Embryonic facial prominence (tissue), 1 donor: ENCODE measurements around the gene GALNT17.

Experiments
- DNase-seq: peaks from one replicate; pipeline ENCODE4 v3.0.0-alpha.2; 2016; ENCODE audit errors: extremely low spot score

The GALNT17 gene

DNA sequence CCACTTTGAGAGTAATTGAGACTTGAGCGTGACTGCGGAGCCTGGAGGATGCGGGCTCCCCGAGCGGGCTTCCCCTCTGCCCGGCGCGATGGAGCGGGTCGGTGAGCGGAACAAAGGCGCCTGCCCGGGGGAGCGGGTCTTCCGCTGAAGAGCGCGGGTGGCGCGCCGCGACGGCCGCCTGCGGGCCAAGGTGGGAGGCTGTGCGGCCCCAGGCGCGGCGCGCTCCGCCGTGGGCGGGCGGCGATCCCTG lies at the start of gene GALNT17:
Gene GALNT17, plus strand, starts transcription at position 18 of the 250 bp plus-strand sequence.
- no peak for DNase-seq

DNA sequence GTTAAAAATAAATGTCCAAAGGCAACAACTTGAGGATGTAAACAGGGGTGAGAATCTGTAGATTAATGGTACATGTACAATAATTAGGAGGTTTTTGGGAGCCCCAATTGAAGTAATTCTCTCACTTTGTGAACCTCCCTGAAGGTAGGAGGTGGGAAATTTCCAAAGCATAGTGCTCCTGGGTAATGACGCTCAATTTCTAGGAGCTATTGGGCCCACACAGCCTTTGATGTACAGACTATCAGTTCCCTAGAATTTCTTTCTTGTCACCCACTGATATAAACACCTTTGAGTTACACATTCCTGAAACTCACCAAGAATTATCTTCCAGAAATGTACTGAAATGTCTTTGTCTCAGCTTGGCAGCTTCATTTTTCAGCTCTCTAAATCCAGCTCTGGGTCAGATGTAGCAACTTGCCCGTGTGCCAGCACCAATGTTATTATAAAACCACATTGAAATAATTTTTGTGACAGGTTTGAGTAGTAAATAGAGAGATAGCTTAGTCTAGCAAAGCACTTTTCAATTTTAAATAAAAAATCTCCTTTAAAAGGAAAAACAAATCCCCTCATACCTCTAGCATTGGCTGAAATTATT lies 36.6 kb upstream of the GALNT17 start:
- DNase-seq: no peak

DNA sequence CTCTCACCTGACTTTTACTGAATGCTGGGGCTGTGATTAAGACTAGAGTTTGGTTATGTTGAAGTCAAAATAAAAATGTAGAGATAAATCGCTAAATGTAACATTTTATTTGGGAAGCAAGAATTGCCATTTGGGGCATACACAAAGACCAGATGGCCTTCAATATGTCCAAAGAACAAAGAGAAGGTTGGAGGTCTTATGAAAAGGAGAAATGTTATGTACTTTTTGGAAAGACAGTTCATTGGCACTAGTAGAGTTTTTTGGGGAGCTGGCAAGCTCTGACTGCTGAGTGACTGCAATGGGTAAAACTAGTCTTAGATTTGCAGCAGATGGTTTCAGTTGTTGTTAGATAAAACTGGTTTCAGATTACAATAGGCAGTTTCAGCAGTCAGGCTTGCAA lies 35.6 kb upstream of the GALNT17 start:
- DNase-seq: no peak

DNA sequence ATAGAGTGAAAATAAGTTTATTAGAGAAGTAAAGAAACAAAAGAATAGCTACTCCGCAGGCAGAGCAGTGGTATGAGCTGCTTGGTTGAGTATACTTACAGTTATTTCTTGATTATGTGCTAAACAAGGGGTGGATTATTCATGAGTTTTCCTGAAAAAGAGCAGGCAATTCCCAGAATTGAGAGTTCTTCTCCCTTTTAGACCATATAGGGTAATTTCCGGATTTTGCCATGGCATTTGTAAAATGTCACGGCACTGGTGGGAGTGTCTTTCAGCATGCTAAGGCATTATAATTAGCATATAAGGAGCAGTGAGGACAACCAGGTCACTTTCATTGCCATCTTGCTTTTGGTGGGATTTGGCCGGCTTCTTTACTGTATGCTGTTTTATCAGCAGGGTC lies 25.7 kb upstream of the GALNT17 start:
- DNase-seq: no peak

DNA sequence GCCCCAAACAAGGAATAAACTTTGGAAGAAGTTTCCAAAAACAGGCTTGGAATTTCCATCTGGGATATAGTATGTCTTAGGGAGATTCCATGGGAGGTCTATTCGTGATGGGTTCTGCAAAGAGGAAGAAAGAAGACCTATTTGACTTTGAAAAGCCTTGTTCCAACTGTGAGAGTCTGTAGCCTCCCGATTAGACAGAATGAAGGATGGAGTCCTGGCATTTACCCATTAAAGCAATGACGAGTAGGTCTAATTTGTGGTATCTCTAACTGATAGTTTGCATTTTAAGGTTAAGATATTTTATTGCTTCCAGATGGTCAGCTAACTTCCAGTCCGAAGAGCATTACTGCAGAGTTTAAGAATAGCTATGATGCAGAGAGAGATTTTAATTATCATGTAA lies 19.5 kb upstream of the GALNT17 start:
- DNase-seq: no peak

DNA sequence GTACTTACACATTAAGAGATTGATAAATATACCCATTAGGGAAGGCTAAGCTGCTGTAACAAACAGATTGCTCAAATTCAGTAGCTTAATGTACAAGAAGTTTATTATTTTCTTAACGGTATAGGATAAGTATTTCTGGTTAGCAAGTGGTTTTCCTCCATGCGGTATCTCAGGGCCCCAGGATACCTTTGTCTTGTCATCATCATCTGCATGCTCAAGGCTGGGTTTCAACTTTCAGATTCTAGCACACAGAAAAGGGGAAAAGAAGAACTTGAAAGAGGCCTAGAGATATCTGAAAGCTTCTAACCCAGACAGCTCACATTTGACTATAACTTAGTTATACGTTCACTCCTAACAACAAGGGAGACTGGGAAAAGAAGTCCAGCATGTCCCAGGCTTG lies 11.8 kb upstream of the GALNT17 start:
- DNase-seq: no peak

DNA sequence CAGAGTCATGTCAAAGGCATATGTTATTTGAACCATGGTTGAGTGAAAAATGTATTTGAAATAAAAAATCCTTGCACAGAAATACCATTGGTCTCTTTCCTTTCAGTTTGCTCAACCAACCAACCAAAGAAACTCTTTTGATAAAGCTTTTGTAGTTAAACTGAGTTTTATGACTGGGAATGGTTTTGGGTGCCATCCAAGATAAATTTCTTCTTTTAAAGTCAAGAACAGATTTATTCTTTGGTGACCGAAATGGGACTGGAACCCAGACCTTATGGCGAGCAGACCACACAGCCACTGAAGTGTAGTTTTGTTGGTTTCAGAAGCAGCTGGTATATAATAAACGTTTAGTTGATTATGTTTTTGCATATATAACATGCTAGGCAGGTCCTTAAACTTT lies 2.8 kb upstream of the GALNT17 start:
- DNase-seq: no peak

DNA sequence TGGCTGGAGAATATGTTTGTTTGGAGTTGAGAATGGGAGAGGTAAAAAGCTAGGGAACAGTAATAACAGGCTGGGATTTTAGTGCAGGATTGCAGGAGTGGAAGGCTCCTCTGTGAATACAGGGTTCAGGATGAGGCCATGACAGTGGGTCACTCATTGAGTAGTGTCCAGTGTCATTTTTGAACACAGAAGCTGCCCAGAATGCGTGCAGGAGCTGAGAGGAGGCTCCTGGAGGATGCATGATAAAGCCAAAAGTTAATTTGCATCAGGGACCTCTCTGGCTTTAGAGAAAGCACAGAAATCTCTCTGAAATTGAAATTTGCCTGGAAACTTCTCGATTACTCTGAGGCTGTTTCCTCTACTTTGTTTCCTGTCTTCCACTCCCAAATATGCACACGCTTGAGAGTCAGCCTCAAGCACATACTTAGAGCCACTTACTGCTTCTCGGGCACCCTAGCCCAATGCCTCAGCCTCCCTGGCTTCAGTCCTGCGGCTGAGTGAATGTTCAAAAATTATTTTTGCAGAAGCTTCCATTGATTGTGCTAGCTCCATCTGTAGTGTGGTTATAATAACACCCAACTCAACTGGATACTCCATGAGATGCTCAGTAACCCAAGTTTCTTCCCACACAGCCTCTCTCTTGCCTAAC lies 1.8 kb upstream of the GALNT17 start:
- DNase-seq: no peak

DNA sequence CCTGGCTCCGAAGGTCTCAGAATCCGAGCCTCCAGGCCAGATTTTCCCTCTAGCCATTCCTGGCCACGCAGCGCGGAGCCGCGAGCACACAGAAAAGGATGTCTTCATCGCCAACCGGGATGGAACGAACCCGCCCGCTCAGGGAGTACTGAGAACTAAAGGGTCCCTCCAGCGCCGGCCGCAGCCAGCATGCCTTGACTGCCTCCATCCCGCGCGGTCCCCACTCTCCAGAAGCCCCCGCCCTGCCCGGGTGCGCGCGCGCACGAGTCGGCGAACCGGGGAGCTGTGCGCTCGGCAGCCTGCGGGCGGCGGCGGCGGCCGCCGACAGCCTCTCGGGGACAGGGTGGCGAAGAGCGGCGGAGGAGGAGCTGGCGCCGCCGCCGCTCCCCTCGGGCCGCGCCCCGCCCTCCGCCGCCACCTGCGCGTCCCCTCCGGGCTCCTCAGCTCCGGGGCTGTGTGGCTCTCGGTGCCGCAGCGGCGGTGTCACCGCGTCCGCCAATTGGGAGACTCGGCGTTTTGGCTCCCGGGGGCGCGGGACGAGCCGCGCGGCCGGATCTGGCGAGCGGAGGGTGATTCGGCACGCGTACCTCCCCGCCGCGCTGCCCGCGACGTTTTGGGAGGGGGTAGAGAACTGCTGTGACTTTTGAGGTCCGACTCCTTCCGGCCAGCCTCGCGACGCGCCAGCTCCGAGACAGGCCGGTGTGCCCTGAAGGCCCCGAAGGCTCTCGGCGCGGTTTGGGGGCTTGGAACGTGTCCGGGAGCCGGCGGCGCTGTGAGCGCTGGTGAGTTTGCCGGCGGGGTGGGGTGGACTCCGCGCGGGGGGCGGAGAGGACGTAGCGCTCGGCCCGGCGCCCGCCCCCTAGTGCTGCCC lies 453 bp upstream of the GALNT17 start:
- no peak for DNase-seq

DNA sequence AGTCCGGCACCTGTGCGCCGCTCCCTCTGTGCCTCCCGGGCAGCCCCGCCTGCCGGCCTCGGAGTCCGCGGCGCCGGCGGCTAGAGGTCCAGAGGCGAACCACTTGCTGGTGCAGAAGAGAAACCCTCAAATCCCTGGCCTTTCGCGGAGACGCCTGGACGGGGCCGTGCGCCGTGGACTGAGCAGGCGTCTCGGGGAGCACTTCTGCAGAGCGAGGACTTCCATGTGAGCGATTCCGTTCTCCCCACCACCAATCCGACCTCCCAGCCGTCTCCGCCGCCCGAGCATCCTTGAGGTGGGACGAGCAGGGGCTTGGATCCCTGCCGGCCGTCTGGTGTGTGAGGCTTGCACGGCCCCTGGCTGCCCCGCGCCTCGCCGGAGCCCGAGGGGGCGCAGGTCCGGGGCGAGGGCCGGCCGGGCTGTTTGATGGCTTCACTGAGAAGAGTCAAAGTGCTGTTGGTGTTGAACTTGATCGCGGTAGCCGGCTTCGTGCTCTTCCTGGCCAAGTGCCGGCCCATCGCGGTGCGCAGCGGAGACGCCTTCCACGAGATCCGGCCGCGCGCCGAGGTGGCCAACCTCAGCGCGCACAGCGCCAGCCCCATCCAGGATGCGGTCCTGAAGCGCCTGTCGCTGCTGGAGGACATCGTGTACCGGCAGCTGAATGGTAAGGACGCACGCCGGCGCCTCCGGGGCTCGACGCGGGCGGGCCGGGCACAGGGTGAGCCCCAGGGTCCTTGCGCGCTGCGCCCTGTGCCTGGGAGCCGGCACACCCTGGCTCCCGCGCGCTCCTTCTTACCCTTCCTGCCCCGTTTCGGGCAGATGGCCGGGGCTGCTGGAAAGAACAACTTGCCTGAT lies 660 bp downstream of the GALNT17 start:
- no peak for DNase-seq

DNA sequence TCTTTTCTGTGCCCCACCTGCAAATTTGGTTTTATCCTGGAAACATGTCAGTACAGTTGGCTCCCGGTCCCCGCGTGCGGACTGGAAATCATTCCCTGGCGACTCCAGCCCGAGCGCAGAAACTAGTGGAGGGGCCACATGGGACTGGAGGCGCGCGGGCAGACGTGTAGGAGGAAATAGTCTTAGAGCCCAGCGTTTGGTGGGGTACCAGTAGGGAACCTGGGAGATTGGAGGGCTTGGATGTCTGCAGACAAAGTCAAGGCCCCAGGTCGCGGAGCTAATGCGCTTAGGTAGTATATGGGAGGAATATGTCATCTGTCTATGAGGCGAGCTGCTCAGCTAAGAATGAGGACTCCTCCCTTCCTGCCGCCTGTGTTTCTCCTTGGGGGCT lies 1.3 kb downstream of the GALNT17 start:
- DNase-seq: no peak

DNA sequence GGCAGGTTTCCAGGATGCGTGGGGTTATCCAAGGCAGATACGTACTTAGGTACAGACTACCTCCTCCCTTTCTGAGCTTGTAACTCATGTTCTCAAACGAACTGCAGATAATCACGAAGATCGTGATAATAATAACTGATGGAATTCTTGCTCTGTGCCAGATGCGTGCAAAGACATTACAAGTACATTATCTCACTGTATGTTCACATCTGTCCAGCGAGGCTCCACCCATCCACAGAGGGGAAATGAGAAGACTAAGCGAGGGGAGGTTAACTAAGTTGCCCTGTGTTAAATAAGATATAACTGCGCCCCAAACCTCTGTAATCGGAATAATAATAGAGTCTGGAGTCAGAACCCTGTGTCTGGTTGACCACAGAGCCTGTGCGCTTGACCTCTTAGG lies 1.9 kb downstream of the GALNT17 start:
- no peak for DNase-seq

DNA sequence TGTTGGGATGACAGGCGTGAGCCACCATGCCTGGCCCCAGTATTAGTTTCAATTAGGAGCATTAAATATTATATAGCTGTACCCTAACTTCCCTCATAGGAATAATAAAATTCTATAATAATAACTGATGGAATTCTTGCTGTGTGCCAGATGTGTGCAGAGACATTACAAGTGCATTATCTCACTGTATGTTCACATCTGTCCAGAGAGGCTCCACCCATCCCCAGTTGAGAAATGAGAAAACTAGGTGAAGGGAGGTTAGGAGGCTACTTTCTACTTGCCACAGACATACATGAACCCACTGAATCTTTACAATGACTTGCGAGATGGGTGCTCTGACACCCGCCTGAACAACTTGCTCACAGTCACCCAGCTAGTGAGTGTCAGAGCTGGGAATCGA lies 3.2 kb downstream of the GALNT17 start:
- DNase-seq: no peak

DNA sequence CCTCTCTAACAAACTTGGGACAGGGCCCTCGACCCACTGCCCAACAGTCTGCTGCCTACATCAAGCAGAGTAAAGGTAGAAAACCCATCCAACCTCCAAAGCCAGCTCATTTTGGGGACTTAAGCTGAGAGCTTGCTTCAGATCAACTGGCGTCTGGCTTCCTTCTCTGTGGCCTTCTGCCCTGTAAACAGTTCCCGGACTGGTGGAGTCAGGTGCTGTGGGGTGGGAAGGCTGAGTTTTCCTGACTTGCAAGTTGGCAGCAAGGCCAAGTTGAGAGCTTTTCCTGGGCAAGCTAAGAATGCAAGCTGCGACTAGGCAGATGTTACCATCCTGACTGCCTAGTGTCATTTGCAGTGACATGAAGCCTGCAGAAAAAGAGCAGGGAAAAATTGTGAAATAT lies 3.7 kb downstream of the GALNT17 start:
- no peak for DNase-seq

DNA sequence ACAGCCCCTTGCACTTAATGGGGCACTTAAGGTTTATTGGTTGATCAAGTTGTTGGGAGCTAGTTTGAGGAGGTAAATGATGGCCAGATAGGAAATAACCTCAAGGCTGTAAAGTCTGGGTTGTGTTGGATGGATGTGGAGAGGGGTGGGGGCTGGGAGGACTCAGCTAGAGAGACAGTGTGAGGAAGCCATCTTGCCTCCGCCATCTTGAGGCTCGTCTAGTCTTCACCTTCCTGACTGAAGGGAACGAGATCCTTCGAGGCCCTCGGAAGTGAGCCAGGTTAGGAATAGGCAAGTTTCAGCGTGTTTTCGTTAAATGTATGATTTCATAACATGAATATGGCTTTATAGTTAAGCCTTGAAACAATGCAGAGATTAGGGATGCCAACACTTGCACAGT lies 5.5 kb downstream of the GALNT17 start:
- DNase-seq: no peak

DNA sequence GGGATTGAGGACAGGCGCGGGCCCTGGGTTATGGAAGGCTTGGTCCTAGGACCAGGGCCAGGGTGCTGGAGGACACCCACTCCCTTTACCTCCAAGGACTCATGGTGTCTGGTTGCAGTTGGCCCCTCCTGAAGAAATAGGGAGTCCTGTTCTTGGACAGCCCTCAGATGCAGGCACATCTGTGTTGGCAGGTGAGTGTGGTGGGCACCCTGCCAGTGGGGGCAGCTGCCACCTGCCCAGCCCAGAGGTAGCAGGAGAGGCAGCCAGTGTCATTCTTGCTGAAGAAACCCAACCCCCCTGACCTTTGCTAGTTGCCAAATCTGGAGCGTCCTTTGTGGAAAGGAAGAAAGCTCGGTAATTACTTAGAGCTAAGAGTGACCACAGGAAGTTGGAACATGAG lies 8.3 kb downstream of the GALNT17 start:
- no peak for DNase-seq

DNA sequence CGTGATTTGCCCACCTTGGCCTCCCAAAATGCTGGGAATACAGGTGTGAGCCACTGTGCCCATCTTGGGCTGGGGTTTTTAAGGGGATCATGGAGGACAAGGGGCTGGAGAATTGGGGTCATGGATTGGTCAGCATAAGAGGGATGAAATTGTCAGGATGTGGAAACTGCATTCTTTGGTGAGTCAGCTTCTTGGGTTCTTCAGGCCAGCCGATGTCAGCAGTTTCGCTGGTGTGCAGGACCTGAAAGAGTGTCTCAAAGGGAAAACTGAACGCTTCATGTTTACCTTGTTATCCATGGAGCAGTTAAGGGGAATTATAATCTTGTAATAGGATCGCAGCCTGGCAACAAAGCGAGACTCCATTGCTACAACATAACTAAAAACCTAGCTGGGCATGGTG lies 13.0 kb downstream of the GALNT17 start:
- DNase-seq: no peak

DNA sequence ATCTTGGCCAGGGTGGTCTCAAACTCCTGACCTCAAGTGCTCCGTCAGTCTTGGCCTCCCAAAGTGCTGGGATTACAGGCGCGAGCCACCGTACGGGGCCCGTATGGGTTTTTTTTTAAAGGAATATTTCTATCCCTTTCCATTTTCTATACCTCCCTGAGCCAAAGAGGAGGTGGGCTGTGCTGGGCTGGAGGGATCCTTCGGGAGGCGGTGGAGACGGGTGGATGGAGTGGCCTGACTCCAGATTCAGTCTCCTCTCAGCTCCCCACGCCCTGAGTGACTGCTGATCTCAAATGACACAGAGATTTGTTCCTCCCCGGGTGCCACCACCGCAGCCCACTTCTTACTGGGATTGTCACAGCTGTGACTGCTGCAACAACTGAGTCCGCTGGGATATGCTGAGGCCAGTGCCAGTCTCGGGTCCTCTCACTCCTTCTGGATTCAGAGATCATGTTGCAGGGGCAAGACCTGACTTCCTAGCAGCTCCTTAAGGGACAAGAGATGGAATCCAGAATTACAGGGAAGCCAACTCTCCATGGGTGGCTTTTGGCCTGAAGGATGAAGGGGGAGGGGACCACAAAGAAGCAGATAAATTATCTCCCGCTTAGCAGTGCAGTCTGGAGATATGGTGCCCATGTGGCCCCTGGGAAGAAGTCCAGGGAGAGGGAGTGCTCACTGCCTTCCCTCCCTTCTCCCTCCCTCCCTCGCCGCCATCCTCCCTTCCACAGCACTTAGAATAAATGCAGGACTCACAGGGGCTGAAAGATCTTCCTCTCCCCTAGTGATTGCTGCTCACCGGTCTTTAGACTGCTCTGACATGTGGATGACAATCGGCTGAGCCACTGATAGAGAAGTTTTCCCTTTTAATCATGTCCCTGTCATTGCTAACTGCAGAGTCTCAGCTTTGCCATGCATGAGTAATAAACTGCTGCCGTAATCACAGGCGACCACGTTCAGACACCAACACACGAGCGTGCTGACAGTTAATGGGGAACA lies 14.3 kb downstream of the GALNT17 start:
- DNase-seq: no peak

DNA sequence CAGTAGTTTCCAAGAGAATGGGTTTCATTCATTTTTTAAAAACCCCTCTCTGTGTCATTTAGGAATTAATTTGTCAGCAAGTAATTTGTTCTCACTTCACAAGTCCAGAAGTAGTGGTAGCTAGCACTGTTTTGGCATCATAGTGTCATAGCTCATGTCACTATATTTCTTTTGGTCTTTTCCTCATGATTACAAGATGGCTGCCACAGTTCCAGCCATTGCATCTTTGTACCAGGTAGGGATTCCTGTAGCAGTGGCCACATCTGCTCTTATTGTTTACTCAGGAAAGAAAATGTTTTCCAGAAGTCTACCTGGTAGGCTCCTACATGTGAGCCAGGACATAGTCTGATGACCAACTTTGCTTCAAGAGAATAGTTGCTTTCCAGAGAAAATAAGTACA lies 16.2 kb downstream of the GALNT17 start:
- DNase-seq: no peak

DNA sequence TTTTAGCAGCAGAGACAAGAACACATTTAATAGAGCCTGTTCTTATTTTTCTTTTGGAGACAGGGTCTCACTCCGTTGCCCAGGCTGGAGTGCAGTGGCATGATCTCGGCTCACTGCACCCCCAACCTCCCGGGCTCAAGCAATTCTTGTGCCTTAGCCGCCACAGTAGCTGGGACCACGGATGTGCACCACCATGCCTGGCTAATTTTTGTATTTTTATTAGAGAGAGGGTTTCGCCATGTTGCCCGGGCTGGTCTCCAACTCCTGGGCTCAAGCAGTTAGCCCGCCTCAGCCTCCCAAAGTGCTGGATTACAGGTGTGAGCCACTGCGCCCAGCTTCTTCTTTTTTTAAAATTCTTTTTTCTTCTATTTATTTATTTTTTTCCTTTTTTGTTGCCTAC lies 23.3 kb downstream of the GALNT17 start:
- DNase-seq: no peak

DNA sequence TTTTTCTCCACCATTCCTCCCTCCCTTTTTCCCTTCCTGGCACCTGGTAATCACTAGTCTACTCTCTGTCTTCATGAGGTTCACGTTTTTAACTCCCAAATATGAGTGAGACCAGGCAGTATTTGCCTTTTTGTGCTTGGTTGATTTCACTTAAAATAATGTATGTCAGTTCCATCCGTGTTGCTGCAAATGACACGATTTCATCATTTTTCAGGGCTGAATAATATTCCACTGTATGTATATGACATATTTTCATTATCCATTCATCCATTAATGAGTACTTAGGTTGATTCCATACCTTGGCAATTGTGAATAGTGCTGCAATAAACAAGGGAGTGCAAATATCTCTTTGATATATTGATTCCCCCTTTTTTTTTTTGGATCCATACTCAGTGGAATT lies 25.8 kb downstream of the GALNT17 start:
- DNase-seq: no peak
